ENCODE data around the gene LGALS3BP.

DNA sequence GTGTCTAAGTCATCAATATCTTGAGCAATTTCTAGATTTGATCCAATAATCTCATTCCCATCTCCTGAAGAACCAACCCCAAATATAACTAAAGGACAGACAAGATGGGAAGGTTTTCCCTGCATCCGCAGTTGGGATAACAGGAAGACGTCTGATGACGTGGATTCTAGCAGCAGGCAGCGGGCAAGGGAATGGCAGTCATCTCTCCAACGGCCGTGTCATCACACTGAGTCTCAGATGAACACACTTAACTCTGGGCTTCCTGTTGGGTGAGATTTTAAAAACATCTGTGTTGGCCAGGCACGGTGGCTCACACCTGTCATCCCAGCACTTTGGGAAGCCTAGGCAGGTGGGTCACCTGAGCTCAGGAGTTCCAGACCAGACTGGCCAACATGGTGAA lies 33.6 kb downstream of the LGALS3BP start:
- TF ChIP-seq, protein P1, sequence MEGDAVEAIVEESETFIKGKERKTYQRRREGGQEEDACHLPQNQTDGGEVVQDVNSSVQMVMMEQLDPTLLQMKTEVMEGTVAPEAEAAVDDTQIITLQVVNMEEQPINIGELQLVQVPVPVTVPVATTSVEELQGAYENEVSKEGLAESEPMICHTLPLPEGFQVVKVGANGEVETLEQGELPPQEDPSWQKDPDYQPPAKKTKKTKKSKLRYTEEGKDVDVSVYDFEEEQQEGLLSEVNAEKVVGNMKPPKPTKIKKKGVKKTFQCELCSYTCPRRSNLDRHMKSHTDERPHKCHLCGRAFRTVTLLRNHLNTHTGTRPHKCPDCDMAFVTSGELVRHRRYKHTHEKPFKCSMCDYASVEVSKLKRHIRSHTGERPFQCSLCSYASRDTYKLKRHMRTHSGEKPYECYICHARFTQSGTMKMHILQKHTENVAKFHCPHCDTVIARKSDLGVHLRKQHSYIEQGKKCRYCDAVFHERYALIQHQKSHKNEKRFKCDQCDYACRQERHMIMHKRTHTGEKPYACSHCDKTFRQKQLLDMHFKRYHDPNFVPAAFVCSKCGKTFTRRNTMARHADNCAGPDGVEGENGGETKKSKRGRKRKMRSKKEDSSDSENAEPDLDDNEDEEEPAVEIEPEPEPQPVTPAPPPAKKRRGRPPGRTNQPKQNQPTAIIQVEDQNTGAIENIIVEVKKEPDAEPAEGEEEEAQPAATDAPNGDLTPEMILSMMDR (IDR thresholded peaks at IDR 0.05; ENCODE audit: insufficient read depth, low read length): no peak
- no peak for TF ChIP-seq POLR2AphosphoS5 (IDR thresholded peaks at IDR 0.05; ENCODE audit: low read depth)

Data from HL-60 (cell line).